RWPE2 (cell line): ENCODE results near the gene GRM5.
A peak's percentile ranks its signal among the peaks of the same experiment; 100 is the strongest.

Source experiments
- ATAC-seq: fragments of 200-7000 bp; cut with Tn5 transposase; 3 replicates; pipeline ENCODE4 v1.9.1; 2021; ENCODE audit warnings: low read depth
- DNase-seq: peaks from one replicate; pipeline ENCODE4 v3.0.0-alpha.2; 2020; ENCODE audit warnings: low spot score
- H3K27ac ChIP-seq: fragments of 450-650 bp; 2 replicates; pipeline ENCODE4 v1.5.1; 2017; ENCODE audit warnings: mild to moderate bottlenecking; ENCODE audit not compliant: poor library complexity, severe bottlenecking
- H3K27me3 ChIP-seq: fragments of 250-450 bp; sonication (Bioruptor Pico); 2 replicates; pipeline ENCODE4 v1.5.1; 2021; ENCODE audit warnings: mild to moderate bottlenecking, moderate library complexity; ENCODE audit not compliant: insufficient read depth, poor library complexity, severe bottlenecking
- H3K36me3 ChIP-seq: fragments of 250-450 bp; sonication (Bioruptor Pico); 2 replicates; pipeline ENCODE4 v1.5.1; 2020; ENCODE audit warnings: low read depth, mild to moderate bottlenecking, moderate library complexity
- H3K4me1 ChIP-seq: fragments of 250-450 bp; sonication (Bioruptor Pico); 2 replicates; pipeline ENCODE4 v1.5.1; 2021; ENCODE audit warnings: mild to moderate bottlenecking, moderate library complexity; ENCODE audit not compliant: insufficient read depth, poor library complexity, severe bottlenecking
- H3K4me3 ChIP-seq: fragments of 250-450 bp; sonication (Bioruptor Pico); 2 replicates; pipeline ENCODE4 v1.5.1; 2021; ENCODE audit warnings: mild to moderate bottlenecking, moderate library complexity; ENCODE audit not compliant: severe bottlenecking
- H3K9me3 ChIP-seq: fragments of 250-450 bp; sonication (Bioruptor Pico); 2 replicates; pipeline ENCODE4 v1.5.1; 2021; ENCODE audit warnings: mild to moderate bottlenecking, moderate library complexity; ENCODE audit not compliant: severe bottlenecking
- CTCF ChIP-seq: fragments of 450-650 bp; IDR thresholded peaks from one replicate; pipeline ENCODE4 v1.5.1; 2017; ENCODE audit warnings: mild to moderate bottlenecking, moderate library complexity; ENCODE audit not compliant: poor library complexity, severe bottlenecking

Gene GRM5

GRCh38 chr11:88770475-88771079 is 295.2 kb downstream of the GRM5 start:
- no peak overlapping the region for H3K4me3 ChIP-seq
- TF ChIP-seq CTCF: no peak
- H3K4me1 ChIP-seq: no peaks in the 10 kb centered on the region
- H3K27ac ChIP-seq: no peak overlapping the region
- DNase-seq: no peak
- no peaks in the 10 kb centered on the region for H3K27me3 ChIP-seq
- ATAC-seq: no peak
- H3K9me3 ChIP-seq: no peaks in the 10 kb centered on the region
- H3K36me3 ChIP-seq: no peaks in the 10 kb centered on the region

- Histone ChIP-seq H3K27me3 (no peaks in the 10 kb centered on the region), H3K9me3 (no peaks in the 10 kb centered on the region), H3K36me3 (no peaks in the 10 kb centered on the region), H3K4me3 (no peak overlapping the region), H3K4me1 (no peaks in the 10 kb centered on the region), H3K27ac (no peak overlapping the region)
- TF ChIP-seq CTCF: no peak
- DNase-seq (no peak), ATAC-seq (no peak)
Observed at GRCh38 chr11:88744140-88744539, 321.6 kb downstream of the GRM5 start.

GRCh38 chr11:88739524-88739923 is 326.3 kb downstream of the GRM5 start:
- no peak for DNase-seq
- H3K4me3 ChIP-seq: no peak overlapping the region
- no peak for TF ChIP-seq CTCF

GRCh38 chr11:88709567-88709966 is 356.2 kb downstream of the GRM5 start:
- peak; percentile 49 for DNase-seq
- Histone ChIP-seq H3K36me3 (no peaks in the 10 kb centered on the region), H3K4me3 (no peak overlapping the region), H3K9me3 (no peaks in the 10 kb centered on the region), H3K27me3 (no peaks in the 10 kb centered on the region), H3K27ac (peak overlapping the region; percentile 17), H3K4me1 (no peaks in the 10 kb centered on the region)
- no peak for TF ChIP-seq CTCF
- peak; percentile 75 for ATAC-seq

More at GRCh38 chr11:88739524-88739923, 326.3 kb downstream of the GRM5 start:
- no peak overlapping the region for H3K27ac ChIP-seq
- H3K36me3 ChIP-seq: no peaks in the 10 kb centered on the region
- no peaks in the 10 kb centered on the region for H3K9me3 ChIP-seq
- no peak for ATAC-seq
- H3K27me3 ChIP-seq: no peaks in the 10 kb centered on the region
- no peaks in the 10 kb centered on the region for H3K4me1 ChIP-seq

DNA sequence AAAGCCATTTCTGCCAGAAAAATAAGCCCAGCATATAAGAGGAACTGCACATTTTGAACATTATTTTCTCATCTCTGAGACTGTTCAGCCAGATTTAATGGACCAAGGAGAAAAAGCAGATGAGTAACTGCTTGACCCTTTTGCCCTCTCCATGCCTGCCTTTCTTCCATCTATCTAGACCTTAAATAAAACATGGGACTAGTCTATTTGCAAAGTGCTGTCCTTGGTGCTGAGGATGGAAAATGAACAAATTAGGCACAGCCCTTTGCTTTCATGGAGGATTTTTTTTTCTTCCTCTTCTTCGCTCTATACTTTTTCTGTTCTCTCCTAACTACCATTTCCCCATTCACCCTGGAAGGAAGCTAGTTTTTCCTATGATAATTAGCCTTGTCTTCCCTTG is 361.3 kb downstream of the GRM5 start:
- Histone ChIP-seq H3K4me1 (no peaks in the 10 kb centered on the region), H3K4me3 (no peak overlapping the region), H3K27me3 (no peaks in the 10 kb centered on the region), H3K9me3 (no peaks in the 10 kb centered on the region), H3K27ac (no peak overlapping the region), H3K36me3 (no peaks in the 10 kb centered on the region)
- no peak for DNase-seq
- no peak for ATAC-seq
- TF ChIP-seq CTCF: no peak
